Activated naive CD8-positive, alpha-beta T cell treated with anti-CD3 and anti-CD28 coated beads, Interleukin-2, amount 50 U/mL, for 24 hours (primary cell): ENCODE data around the gene ZNF141.
A peak's percentile ranks its signal among the peaks of the same experiment; 100 is the strongest.
"Not testable (repeated sequence)": the region's sequence is repeated elsewhere in the genome, so short reads cannot be mapped to it uniquely, and the experiment has no call there.

Experiments used
- ATAC-seq: fragments of 150-1000 bp; cut with Tn5 transposase; one replicate; pipeline ENCODE4 v1.10.0; 2021
- DNase-seq: peaks from one replicate; pipeline ENCODE4 v3.0.0; 2021
- H3K27ac Mint-ChIP-seq: one replicate; pipeline ENCODE4 v1.8.0; 2021; ENCODE audit warnings: mild to moderate bottlenecking, mixed read lengths
- H3K27me3 Mint-ChIP-seq: one replicate; pipeline ENCODE4 v1.8.0; 2021; ENCODE audit warnings: mixed read lengths
- H3K36me3 Mint-ChIP-seq: one replicate; pipeline ENCODE4 v1.8.0; 2021; ENCODE audit warnings: low read depth, mixed read lengths
- H3K4me1 Mint-ChIP-seq: one replicate; pipeline ENCODE4 v1.8.0; 2021; ENCODE audit warnings: mixed read lengths
- H3K4me3 Mint-ChIP-seq: one replicate; pipeline ENCODE4 v1.8.0; 2021; ENCODE audit warnings: mild to moderate bottlenecking, moderate library complexity, mixed read lengths
- H3K9me3 Mint-ChIP-seq: one replicate; pipeline ENCODE4 v1.8.0; 2021; ENCODE audit warnings: mixed read lengths

ZNF141 gene

DNA sequence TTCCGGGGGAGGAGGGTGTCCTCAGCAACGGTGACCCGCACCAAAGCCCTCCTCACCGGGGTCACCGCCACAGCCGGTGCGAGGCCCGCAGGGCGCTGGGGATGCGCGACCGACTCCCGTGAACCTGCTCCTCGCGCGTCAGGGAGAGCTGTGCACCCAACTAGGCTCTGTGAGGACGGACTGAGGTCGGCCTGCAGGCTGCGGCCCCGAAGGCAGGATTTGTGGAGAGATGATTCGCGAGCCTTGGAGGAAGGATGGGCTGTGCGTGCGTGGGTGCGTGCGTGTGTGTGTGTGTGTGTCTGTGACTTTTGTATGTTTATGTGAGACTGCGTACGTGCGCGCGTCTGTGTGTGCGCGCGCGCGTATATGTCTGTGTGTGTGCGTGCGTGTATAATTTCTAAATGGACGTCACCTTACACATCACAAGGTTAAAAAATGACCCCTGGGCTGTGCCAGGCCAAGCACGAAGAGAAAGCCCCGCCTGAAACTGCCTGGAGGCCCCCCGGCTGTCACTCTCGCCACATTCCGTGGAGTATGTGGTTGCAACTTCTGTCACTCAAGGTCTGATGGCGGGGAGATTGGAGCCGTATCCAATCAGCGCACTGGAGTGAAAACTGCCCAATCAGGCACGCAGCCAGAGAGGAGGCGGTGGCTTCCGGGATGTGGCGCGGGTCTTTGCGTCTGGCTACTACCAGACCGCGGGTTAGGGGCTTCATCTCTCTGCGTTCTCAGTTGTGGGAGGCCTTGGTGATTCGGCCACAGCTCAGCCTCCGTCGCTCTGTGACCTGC lies at the start of gene ZNF141:
Gene ZNF141 (plus strand): TSS at position 672 of the 789 bp plus-strand sequence. CDS start 170 bp downstream, outside the sequence.
- Mint-ChIP-seq H3K9me3 (peaks cover 29% of the 10 kb centered on the region), H3K4me3 (peak within 1 kb of the TSS; percentile 99), H3K27me3 (no peaks in the 10 kb centered on the region), H3K36me3 (peaks cover 56% of the 10 kb centered on the region), H3K27ac (peak within 1 kb of the TSS; percentile 99), H3K4me1 (peaks cover 37% of the 10 kb centered on the region)
- peak; percentile 87 for DNase-seq
- peak; percentile 97 for ATAC-seq

DNA sequence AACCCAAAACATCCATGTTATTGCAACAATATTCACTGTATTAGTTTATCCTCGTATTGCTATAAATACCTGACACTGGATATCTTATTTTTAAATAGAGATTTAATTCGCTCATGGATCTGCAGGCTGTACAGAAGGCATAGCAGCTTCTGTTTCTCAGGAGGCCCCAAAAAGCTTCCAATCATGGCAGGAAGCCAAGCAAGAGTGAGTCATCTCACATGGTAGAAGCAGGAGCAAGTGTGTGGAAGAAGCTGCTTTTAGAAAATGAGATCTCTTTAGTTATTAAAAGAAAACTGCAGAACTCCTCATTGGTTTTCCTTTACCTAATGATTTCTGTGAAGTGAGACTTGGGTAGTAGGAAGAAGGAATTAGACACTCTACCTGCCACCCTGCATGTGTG lies 48.7 kb upstream of the ZNF141 start:
- Mint-ChIP-seq H3K4me1 (no peaks in the 10 kb centered on the region), H3K9me3 (peaks cover 56% of the 10 kb centered on the region), H3K27ac (no peak overlapping the region), H3K36me3 (no peaks in the 10 kb centered on the region), H3K4me3 (no peak overlapping the region), H3K27me3 (no peaks in the 10 kb centered on the region)
- ATAC-seq: no peak
- DNase-seq: no peak

DNA sequence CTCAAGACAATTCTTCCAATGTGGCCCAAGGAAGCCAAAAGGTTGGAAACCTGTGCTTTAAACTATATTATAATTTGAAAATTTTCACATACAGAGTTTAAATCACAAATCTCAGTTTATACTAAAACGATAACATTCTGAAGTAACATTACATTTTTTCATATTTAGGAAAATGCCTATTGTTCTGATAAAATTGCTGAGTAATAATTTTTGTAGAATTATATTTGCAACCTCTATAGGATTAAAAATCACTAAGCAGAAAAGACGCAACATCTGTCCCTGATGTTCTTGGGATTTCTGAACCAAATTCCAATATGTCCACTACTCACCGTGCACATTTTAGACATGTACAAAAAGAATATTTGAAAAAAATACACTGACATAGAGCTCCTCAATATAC lies 42.9 kb upstream of the ZNF141 start:
- no peak overlapping the region for H3K4me3 Mint-ChIP-seq
- H3K9me3 Mint-ChIP-seq: peaks cover 31% of the 10 kb centered on the region
- no peaks in the 10 kb centered on the region for H3K36me3 Mint-ChIP-seq
- no peak for ATAC-seq
- no peak for DNase-seq
- no peaks in the 10 kb centered on the region for H3K27me3 Mint-ChIP-seq
- no peak overlapping the region for H3K27ac Mint-ChIP-seq
- H3K4me1 Mint-ChIP-seq: no peaks in the 10 kb centered on the region

DNA sequence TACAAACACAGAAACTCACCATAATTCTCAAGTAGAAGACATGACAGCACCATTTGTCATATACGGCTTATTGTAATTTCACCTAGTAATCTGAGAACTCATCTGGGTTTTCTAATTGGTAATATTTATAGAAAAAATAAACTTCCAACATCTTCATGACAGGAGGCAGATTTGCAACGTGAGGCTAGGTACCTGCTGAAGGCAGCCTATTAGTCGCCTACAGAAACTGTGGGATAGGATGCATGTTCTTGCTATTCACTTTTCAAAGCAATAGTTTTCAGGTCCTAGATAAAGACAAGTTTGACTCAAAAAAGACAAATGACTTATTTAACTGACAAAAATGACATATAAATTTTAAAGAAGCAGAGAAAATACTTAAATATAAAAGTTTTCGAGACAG lies 35.2 kb upstream of the ZNF141 start:
- Mint-ChIP-seq H3K4me1 (peaks cover 11% of the 10 kb centered on the region), H3K4me3 (no peak overlapping the region), H3K27me3 (peaks cover 15% of the 10 kb centered on the region), H3K27ac (no peak overlapping the region), H3K36me3 (peaks cover 27% of the 10 kb centered on the region), H3K9me3 (peaks cover 52% of the 10 kb centered on the region)
- ATAC-seq: no peak
- no peak for DNase-seq

DNA sequence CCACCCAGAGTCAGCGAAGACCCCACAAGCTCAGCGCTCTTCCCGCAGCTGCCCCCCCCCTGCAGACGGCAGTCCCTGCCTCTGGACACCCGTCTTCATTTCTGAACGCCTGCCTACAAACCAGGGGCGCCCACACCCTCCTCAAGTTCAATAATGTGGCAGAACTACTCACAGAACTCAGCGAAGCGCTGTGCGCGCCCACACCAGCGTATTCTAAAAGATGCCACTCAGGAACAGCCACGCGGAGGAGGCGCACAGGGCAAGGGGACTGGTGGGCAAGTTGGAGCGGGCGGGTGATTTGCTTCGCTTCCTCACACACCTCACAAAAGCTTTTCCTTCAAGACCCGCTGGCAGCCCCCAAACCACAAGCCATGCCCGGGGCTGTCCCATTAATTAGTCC lies 33.1 kb upstream of the ZNF141 start:
- Mint-ChIP-seq H3K9me3 (peaks cover 49% of the 10 kb centered on the region), H3K36me3 (peaks cover 27% of the 10 kb centered on the region), H3K27me3 (peaks cover 17% of the 10 kb centered on the region), H3K4me1 (peaks cover 11% of the 10 kb centered on the region)
- ATAC-seq, H3K27ac Mint-ChIP-seq, DNase-seq, H3K4me3 Mint-ChIP-seq: not testable (repeated sequence)

DNA sequence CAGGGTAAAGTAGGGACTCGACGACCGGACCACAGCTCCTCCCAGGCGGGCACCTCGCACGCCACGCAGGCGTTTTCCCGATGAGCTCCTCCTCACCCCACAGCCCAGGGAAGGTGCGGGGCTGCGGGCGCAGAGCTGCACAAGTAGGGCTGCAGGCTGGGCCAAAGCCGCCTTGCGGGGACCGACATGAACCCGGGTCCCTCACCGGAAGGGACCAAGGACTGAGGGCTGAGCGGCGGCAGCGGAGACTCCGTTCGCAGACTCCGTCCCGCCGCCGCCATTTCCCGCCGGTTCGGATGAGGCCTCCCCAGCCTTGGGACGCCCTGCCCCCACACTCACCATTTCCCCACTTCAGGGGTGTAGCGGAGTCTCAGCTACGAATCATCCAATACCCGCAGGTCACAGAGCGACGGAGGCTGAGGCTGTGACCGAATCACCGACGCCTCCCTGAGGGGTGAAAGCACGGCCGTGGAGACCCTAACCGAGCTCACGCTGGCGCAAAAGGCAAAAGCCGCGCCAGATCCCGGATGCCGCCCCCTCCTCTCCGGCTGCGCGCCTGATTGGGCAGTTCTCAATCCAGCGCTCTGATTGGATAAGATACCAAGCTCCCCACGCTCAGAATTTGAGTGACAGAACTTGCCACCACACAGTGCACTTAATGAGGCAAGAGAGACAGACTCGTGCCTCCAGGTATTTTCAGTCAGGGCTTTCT lies 32.5 kb upstream of the ZNF141 start, which contains the start of gene ZNF732:
Gene ZNF732 (minus strand): TSS at position 506 of the 712 bp plus-strand sequence. CDS start 164 bp downstream, at position 342.
- Mint-ChIP-seq H3K27me3 (peaks cover 19% of the 10 kb centered on the region), H3K27ac (no peak within 1 kb of the TSS), H3K36me3 (peaks cover 27% of the 10 kb centered on the region), H3K9me3 (peaks cover 49% of the 10 kb centered on the region), H3K4me1 (peaks cover 11% of the 10 kb centered on the region), H3K4me3 (no peak within 1 kb of the TSS)
- ATAC-seq (no peak), DNase-seq (no peak)

DNA sequence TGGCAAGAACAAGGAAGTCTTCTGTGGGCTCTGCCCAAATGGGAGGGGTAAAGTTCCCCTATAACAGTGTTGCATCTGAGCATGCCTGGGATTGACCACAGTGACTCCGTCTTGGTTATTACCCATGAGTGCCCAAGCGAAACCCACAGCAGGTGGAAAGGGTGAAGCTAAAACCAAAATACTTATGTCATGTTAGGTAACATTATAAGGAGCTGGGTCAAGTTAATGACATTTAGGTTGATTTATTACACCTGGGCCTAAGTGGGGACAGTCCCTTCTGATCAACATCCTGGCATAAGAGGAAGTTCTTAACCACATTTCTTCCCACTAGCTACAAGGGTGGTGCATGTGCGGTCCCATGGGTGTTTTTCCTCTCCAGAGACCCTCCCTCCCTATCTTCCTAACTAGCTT lies 31.1 kb upstream of the ZNF141 start:
- ATAC-seq (no peak), DNase-seq (peak; percentile 7)
- H3K4me1 Mint-ChIP-seq: peaks cover 11% of the 10 kb centered on the region
- H3K27ac Mint-ChIP-seq: no peak overlapping the region
- H3K36me3 Mint-ChIP-seq: peaks cover 26% of the 10 kb centered on the region
- no peak overlapping the region for H3K4me3 Mint-ChIP-seq
- H3K27me3 Mint-ChIP-seq: peaks cover 19% of the 10 kb centered on the region
- peaks cover 49% of the 10 kb centered on the region for H3K9me3 Mint-ChIP-seq

DNA sequence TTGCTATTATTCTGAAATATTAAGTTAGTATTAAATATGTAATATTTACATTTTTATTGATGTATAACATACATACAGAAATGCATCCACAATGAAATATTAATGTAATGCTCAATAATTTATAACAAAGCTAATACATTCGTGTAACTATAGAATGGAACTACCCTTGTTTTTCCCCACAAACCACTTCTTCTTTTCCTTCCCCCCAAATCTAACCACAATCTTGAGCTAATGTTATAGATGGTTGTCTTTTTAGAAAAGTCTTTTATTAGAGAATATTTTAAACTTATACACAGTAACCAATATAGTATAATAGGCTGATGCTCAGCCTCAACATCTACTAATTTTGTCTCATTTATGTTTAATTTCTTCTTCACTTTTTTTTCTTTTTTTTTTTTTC lies 27.8 kb upstream of the ZNF141 start:
- Mint-ChIP-seq H3K36me3 (peaks cover 8% of the 10 kb centered on the region), H3K27ac (no peak overlapping the region), H3K27me3 (peaks cover 5% of the 10 kb centered on the region), H3K9me3 (peaks cover 29% of the 10 kb centered on the region), H3K4me3 (no peak overlapping the region), H3K4me1 (peaks cover 11% of the 10 kb centered on the region)
- no peak for DNase-seq
- ATAC-seq: no peak

DNA sequence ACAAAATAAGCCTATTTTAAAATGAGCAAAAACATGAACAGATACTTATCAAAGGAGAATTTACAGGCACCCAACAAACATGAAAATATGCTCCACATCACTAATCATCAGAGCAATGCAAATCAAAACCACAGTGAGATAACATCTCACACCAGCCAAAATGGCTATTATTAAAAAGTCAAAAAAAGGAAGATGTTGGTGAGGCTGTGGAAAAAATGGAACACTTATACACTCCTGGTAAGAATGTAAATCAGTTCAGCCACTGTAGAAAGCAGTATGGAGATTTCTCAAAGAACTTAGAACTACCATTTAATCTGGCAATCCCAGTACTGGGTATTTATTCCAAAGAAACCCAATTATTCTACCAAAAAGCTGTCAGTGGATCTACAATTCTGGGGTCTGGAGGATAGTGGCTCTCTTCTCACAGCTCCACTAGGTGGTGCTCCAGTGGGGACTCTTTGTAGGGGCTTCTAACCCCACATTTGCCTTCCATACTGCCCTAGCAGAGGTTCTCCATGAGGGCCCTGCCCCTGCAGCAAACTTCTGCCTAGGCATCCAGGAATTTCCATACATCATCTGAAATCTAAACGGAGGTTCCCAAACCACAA lies 23.2 kb upstream of the ZNF141 start:
- Mint-ChIP-seq H3K27me3 (peaks cover 5% of the 10 kb centered on the region), H3K4me1 (no peaks in the 10 kb centered on the region), H3K27ac (no peak overlapping the region), H3K9me3 (peaks cover 46% of the 10 kb centered on the region), H3K36me3 (peaks cover 12% of the 10 kb centered on the region), H3K4me3 (no peak overlapping the region)
- DNase-seq: no peak
- ATAC-seq: no peak

DNA sequence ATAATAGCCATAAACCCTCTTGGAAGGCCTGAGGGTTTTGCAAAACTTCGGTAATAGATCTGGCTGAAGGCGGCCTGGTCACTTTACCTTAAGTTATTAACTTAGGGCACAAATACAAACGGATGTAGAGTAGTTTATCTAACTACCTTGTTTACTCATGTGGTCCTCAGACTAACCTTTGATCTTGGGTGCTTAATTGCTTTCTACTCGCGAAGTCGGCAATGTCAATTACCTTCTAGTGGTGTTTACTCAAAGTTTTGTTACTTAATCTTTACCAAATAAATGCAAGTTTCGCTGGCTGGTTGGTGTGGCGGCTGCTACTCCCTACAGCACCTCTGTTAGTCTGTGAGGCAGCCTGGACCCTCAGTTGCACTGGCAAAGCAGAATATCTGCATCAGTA lies 8.9 kb upstream of the ZNF141 start:
- Mint-ChIP-seq H3K4me3 (no peak overlapping the region), H3K27ac (no peak overlapping the region), H3K9me3 (peaks cover 22% of the 10 kb centered on the region), H3K36me3 (peaks cover 11% of the 10 kb centered on the region), H3K27me3 (no peaks in the 10 kb centered on the region), H3K4me1 (no peaks in the 10 kb centered on the region)
- no peak for DNase-seq
- no peak for ATAC-seq

DNA sequence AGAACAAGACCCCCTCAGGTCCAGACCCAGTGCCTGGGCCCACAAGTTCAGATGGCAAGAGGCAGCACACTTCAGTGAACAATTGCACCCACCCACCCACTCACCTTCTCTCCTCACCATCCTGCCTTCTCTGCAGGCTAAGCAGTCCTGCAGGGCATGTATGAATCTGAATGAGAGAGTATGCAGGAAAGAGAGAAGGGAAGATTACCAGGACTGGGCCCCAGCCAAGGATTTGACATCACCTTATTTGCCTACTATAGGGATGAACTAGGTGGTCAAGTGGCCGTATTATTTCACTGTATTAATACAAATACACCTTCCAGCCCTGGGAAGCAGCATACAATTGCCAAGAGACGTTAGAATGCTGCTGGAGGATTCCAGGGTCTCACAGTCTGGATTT lies 2.1 kb upstream of the ZNF141 start:
- Mint-ChIP-seq H3K4me1 (peaks cover 36% of the 10 kb centered on the region), H3K36me3 (peaks cover 40% of the 10 kb centered on the region), H3K27me3 (no peaks in the 10 kb centered on the region), H3K4me3 (peak overlapping the region; percentile 71), H3K27ac (no peak overlapping the region), H3K9me3 (peaks cover 22% of the 10 kb centered on the region)
- DNase-seq: no peak
- ATAC-seq: no peak

DNA sequence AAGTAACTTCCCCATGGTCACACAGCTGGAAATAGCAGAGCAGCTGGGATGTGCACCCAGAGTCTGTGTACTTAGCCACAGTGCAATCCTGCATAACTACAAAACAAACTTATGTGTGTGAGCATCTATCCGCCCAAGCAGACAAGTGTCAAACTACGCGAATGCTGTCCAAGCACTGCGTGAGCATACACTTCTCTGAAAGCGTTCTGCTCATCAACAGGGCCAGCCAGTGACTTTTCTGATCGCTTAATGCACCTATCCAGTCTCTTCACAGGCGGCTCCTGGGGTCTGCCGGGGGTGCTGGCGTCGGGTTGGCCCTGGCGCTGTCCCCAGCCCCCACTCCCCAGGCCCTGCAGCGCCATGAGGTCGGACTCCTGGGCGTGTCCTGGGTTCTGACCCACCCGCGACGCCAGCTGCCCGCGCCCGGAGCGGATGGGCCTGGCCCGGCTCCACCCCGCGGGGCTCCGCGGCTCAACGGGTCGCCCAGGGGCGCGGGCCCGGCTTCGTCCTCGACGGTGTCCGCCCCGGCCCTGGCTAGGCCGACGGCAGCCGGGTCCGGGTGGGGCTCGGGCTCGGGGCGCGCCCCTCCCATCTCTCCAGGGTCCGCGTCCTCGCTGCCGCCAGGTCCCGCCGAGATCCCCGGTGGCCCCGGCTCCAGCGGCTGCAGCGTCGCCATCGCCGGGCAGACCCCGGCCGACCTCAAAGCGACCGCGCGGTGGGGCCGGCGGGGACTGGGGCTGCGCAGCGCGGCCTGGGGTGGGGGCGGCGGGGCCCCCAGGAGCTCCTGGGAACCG lies 1.3 kb upstream of the ZNF141 start:
- no peaks in the 10 kb centered on the region for H3K27me3 Mint-ChIP-seq
- peak; percentile 3 for DNase-seq
- H3K4me3 Mint-ChIP-seq: peak overlapping the region; percentile 99
- ATAC-seq: no peak
- peaks cover 25% of the 10 kb centered on the region for H3K9me3 Mint-ChIP-seq
- H3K4me1 Mint-ChIP-seq: peaks cover 37% of the 10 kb centered on the region
- H3K36me3 Mint-ChIP-seq: peaks cover 46% of the 10 kb centered on the region
- no peak overlapping the region for H3K27ac Mint-ChIP-seq

DNA sequence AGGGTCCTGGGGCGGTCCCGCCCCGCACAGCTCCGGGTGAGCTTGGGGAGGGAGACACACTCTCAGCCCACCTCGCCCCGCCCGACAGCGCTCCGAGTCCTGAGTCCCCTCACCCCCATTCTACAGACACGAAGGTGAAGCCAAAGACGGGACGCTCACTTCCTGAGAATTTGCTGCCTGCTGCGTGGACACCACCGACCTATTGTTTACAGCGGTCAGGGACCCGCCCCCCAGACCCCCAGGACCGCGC lies 796 bp upstream of the ZNF141 start:
- H3K9me3 Mint-ChIP-seq: peaks cover 25% of the 10 kb centered on the region
- H3K4me1 Mint-ChIP-seq: peaks cover 37% of the 10 kb centered on the region
- peak overlapping the region; percentile 99 for H3K4me3 Mint-ChIP-seq
- DNase-seq (no peak), ATAC-seq (no peak)
- H3K27me3 Mint-ChIP-seq: no peaks in the 10 kb centered on the region
- H3K36me3 Mint-ChIP-seq: peaks cover 51% of the 10 kb centered on the region
- H3K27ac Mint-ChIP-seq: peak overlapping the region; percentile 99

DNA sequence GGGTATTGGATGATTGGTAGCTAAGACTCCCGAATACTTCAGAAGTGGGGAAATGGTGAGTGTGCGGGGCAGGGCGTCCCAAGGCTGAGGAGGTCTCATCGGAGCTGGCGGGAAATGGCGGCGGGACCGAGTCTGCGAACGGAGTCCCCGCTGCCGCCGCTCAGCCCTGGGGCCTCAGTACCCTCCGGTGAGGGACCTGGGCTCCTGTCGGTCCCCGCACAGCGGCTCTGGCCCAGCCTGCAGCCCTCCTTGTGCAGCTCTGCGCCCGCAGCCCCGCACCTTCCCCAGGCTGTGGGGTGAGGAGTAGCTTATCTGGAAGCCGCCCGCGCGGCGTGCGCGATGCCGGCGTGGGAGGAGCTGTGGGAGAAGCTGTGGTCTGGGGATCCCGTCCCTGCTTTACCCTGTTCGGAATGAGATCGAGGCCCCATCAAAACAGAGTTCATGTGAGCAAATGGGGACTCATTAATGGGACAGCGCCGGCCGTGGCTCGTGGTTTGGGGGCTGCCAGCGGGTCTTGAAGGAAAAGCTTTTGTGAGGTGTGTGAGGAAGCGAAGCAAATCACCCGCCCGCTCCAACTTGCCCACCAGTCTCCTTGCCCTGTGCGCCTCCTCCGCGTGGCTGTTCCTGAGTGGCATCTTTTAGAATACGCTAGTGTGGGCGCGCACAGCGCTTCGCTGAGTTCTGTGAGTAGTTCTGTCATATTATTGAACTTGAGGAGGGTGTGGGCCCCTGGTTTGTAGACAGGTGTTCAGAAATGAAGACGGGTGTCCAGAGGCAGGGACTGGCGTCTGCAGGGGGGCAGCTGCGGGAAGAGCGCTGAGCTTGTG lies 531 bp downstream of the ZNF141 start:
- H3K36me3 Mint-ChIP-seq: peaks cover 64% of the 10 kb centered on the region
- peak overlapping the region; percentile 99 for H3K27ac Mint-ChIP-seq
- peak overlapping the region; percentile 99 for H3K4me3 Mint-ChIP-seq
- H3K9me3 Mint-ChIP-seq: peaks cover 31% of the 10 kb centered on the region
- DNase-seq: peak; percentile 58
- no peaks in the 10 kb centered on the region for H3K27me3 Mint-ChIP-seq
- peaks cover 37% of the 10 kb centered on the region for H3K4me1 Mint-ChIP-seq
- peak; percentile 40 for ATAC-seq
